Measurements from ENCODE around the gene DCTN4.

DCTN4 gene

DNA sequence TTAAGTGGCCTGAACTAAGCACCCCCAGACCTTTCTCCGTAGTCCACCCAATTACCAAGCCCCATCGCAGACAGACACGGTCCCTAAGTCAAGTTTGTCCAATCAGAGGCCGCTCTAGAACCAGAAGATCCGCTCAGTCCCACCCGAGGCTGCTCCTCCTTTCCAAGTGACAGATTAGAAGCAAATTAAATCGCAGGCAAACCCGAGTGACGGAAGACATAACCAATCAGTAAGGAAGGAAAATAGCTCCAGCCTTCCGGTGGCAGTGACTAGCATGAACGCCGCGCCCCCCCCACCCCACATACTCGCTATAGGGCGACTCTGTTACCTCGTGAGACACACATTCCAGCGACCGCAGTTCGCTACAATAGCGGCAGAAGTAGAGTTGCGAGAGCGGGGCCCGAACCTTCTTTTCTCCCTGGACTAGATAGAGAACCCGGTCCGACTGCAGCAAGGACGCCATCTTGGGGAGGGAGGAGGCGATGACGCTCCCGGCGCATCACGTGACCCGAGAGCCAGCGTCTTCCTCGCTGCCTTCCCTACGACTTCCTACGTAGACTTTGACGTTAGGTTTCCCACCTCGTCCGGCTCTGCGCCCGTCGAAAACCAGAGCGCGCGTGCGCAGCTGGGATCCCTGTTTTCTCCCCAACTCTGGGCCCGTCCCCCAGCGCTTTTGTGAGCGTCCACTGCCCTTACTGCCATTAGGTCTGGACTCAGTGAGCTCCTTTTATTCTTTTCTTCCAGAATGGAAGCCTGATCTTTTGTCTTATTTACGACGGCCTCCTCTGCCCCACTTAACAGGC, at the start of gene DCTN4:
TSS of gene DCTN4 (minus strand) at position 487 of the 803 bp plus-strand sequence. CDS start at position 463, 24 bp downstream.
- TF ChIP-seq GATA2 (IDR thresholded peaks at IDR 0.05; ENCODE audit: low read depth, low read length) (no peak), GATA3 (IDR thresholded peaks at IDR 0.05; ENCODE audit: low read depth, low read length) (no peak)

DNA sequence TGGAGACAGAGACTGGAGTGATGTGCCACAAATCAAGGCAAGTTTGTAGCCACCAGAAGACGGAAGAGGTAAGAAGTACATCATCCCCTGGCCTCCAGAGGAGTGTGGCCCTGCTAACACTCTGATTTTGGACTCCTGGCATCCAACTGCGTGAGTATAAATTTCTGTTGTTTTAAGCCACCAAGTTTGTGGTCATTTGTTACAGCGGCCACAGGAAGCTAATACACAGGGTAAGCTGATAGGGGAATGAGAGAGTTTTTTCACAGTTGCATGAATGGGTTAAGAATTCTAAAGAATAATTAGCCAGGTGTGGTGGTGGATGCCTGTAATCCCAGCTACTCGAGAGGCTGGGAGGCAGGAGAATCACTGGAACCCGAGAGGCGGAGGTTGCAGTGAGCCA, 45.6 kb upstream of the DCTN4 start:
- TF ChIP-seq GATA2 (IDR thresholded peaks at IDR 0.05; ENCODE audit: low read depth, low read length) (no peak), GATA3 (IDR thresholded peaks at IDR 0.05; ENCODE audit: low read depth, low read length) (no peak)

DNA sequence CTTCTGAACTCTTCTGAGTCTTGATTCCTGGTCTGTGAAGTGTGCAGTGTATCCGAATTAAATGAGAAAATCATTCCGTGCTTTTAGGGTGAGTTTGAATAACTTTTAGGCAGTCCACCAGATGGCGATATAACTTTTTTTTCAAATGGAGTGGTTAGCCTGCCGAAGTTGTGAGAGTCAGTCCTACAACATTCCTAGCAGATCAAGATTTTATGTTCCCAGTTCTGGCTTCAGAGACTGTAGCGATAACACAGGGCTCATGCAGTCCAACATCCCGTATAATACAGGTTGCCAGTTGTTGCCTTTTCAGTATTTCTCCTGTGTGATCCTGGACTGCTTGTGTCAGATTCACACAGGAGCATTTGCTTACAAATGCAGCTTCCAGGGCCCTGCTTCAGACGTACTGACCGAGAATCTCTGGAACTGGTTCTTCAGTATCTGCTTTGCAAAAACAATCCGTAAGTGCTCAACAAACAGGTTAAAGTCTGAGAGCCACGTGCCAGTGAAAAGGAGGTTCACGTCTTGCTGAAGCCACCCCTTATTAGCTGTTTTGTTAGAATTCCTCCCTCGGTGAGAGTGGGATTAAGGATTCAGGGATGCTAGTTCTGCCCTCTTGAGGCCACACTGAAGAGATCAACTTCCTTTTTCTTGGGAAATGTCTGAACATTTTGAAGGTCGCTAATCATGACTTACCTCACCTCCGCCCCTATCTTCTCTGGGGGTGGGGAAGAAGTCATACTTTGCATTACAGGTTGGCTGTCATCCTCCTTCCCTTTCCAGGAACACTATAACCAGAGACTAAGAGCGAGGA, 42.5 kb upstream of the DCTN4 start:
- TF ChIP-seq GATA3 (IDR thresholded peaks at IDR 0.05; ENCODE audit: low read depth, low read length) (no peak), GATA2 (IDR thresholded peaks at IDR 0.05; ENCODE audit: low read depth, low read length) (no peak)

DNA sequence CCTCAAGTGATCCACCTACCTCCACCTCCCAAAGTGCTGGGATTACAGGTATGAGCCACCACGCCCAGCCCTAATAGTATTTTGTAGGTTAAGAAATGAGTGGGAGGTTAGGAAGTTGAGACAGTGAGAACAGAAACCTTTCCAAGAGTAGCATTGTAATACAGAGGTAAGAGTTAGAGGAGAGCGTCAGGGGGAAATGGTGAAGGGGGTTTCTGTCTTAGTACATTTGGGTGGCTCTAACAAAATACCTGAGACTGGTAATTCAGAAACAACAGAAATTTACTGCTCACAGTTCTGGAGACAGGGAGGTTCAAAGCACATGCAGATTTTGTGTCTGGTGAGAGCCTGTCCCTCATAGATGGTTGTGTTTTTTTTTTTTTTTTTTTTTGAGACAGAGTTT, 38.6 kb upstream of the DCTN4 start:
- no peak for TF ChIP-seq GATA3 (IDR thresholded peaks at IDR 0.05; ENCODE audit: low read depth, low read length)
- no peak for TF ChIP-seq GATA2 (IDR thresholded peaks at IDR 0.05; ENCODE audit: low read depth, low read length)

DNA sequence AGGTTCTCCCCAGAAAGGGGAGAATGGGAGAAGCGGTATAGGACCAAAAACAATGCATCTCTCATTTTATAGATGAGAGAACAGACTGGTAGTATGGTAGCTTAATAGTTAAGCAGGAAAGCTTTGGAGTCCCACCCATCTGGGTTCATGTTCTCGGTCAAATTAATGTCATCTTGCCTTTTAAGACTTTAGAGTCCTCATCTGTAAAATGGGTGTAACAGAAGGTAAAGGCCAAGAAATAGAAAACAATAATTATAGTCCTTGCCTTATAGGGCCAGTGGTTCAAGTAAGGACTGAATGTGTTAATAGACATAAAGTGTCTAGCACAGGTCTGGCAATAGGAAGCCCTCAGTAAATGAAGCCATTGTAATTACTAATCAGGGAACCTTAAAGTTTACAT, 36.1 kb upstream of the DCTN4 start:
- TF ChIP-seq GATA3 (IDR thresholded peaks at IDR 0.05; ENCODE audit: low read depth, low read length) (no peak), GATA2 (IDR thresholded peaks at IDR 0.05; ENCODE audit: low read depth, low read length) (no peak)

DNA sequence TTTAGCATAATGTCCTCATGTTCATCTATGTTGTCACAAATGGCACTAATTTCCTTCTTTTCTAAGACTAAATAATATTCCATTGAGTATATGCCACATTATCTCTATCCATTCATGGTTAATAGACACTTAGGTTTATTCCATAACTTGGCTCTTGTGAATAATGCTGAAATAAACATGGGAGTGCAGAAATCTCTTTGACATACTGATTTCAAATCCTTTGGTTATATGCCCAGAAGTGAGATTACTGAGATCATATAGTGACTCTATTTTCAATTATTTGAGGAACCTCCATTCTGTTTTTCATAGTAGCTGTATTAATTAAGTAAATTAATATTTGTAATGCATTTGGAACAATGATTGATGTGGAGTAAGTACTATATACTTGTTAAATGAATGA, 32.7 kb upstream of the DCTN4 start:
- TF ChIP-seq GATA3 (IDR thresholded peaks at IDR 0.05; ENCODE audit: low read depth, low read length): no peak
- no peak for TF ChIP-seq GATA2 (IDR thresholded peaks at IDR 0.05; ENCODE audit: low read depth, low read length)

DNA sequence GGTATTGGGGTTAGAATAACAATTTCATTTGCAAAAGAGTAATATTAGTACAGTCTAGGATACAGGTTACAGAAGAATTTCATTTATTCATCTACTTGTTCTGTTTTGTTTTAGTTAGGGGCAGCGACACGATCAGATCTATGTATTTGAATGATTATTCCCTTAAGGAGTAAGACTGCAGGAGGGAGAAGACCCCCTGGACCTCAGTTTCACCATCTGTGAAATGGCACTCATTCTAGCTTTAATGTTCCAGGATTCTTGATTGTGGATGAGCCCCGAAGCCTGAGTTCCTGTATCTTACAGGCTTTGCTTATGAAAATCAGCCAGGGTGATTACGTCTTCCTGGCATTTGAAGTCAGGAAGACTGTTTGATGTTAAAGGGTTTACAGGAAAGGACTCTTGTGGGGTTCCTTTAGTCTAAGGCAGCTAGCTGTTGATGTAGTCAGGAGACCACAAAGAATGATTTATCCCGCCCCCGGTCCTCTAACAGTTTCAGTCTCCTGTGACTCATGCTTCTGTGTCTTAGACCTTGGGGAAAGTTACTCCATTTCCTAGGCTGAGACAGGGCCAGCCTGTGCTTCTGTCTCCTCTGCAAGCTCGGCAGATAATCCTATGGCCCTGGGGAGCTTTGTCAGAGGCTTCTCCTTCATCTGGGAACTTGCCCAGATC, 31.3 kb upstream of the DCTN4 start:
- no peak for TF ChIP-seq GATA2 (IDR thresholded peaks at IDR 0.05; ENCODE audit: low read depth, low read length)
- TF ChIP-seq GATA3 (IDR thresholded peaks at IDR 0.05; ENCODE audit: low read depth, low read length): no peak

DNA sequence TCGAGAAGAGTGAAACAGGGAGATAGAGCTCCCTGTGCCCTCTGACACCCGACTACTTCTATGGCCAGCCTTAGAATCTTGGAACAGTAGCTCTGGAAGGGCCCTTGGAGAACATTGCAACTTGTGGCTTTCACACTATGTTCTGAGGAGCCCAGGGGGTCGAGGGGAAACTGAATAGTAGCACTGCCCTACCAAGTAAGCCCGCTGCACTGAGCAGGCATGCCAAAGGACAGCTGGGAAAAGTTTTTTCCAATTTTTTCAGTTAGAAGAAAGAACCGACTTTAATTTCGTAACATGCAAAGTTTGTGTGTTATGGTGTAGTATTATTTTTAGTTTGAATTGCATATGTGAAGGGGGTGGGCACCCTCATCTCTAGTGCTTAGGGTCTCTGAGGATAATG, 30.6 kb upstream of the DCTN4 start:
- TF ChIP-seq GATA3 (IDR thresholded peaks at IDR 0.05; ENCODE audit: low read depth, low read length) (no peak), GATA2 (IDR thresholded peaks at IDR 0.05; ENCODE audit: low read depth, low read length) (no peak)

DNA sequence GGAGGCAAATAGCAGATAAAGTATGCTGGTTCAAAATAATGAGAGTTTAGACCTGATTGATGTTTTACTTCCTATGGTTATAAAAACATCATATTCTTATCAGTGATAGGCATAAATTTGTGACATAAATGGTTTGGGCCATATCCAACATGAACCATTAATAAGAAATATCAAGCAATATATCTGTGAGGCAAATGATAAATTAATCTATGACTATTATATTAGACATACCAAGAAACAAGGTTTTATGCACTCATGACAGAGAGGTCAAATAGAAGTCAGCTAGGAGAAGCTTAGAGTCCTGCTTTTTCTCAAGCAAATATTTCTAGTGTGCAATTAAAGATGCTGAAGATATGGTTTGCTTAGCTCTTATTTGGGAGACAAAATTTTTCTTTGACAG, 30.2 kb upstream of the DCTN4 start:
- TF ChIP-seq GATA2 (IDR thresholded peaks at IDR 0.05; ENCODE audit: low read depth, low read length) (no peak), GATA3 (IDR thresholded peaks at IDR 0.05; ENCODE audit: low read depth, low read length) (no peak)

DNA sequence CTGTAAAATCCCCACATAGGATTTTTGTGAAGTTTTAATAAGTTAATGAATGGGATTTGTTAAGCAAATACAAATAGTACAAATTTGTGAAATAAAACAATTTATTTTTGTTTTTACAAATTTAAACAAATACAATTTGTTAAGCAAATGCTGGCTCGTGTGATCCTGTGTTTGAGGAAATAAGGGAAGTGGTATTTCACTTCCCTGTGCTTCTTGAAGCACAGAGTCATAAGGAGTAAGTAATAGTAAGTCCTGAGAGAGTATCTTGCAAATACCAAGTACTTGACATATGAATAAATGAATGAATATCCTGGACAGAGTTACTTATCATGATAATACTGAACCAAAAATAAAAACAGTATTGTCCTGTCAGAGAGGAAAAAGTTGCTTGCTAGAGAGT, 28.8 kb upstream of the DCTN4 start:
- TF ChIP-seq GATA2 (IDR thresholded peaks at IDR 0.05; ENCODE audit: low read depth, low read length) (no peak), GATA3 (IDR thresholded peaks at IDR 0.05; ENCODE audit: low read depth, low read length) (no peak)

DNA sequence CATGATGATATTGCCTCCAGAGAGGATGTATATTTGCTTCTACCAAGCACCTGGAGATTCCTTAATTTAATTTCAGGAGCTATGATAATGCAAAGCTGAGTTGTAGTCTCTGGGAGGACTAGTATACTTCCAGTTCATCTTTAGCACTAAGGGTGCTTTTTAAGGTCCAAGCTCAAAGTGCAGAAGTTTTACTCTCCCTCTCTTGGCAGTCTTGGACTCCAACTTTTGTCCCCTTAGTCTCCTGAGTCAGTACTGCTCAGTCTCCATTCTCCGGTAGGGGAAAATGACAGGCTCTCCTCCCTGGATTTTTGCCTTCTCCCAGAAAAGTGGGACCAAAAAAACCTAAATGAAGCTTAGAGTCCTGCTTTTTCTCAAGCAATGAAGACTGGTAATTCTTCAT, 28.1 kb upstream of the DCTN4 start:
- TF ChIP-seq GATA2 (IDR thresholded peaks at IDR 0.05; ENCODE audit: low read depth, low read length) (no peak), GATA3 (IDR thresholded peaks at IDR 0.05; ENCODE audit: low read depth, low read length) (no peak)

DNA sequence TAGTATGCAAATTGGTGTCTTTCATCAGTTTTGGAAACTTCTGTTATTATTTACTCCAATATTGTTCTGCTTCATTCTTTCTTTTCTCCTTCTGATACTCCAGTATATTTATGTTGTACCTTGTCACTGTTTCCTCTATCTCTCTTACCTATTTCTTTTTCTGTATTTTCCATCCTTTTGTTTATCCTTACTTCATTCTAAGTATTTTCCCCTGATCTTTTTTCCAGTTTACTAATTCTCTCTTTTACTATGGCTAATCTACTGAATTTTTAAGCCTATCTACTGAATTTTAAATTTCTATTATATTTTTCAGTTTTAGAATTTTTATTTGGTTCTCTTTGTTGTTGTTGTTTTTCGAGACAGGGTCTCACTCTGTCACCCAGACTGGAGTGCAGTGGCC, 27.1 kb upstream of the DCTN4 start:
- TF ChIP-seq GATA3 (IDR thresholded peaks at IDR 0.05; ENCODE audit: low read depth, low read length): no peak
- no peak for TF ChIP-seq GATA2 (IDR thresholded peaks at IDR 0.05; ENCODE audit: low read depth, low read length)

DNA sequence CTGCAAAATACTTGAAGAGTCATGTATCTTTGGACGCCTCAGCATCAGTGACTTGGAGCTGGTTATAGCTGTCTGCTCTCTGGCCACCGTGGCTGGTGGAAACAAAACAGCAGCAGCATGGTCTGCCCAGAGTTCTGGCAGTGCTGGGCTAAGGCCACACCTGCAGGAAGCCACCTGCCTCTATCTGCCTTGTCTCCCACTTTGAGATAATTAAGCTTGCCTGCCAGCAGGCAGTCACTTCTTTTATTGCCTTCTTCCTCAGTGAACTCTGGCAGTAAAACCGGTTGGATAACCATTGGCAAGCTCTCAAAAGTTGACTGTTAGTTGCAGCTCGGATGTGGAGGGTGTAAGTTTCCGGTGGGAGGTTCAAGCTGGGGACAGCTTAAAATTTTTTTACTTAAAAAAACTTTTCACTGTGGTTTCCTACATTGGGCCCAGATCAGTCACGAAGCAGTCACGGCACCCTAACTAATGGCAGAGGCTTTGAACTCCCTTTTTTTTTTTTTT, 24.7 kb upstream of the DCTN4 start:
- no peak for TF ChIP-seq GATA3 (IDR thresholded peaks at IDR 0.05; ENCODE audit: low read depth, low read length)
- no peak for TF ChIP-seq GATA2 (IDR thresholded peaks at IDR 0.05; ENCODE audit: low read depth, low read length)

DNA sequence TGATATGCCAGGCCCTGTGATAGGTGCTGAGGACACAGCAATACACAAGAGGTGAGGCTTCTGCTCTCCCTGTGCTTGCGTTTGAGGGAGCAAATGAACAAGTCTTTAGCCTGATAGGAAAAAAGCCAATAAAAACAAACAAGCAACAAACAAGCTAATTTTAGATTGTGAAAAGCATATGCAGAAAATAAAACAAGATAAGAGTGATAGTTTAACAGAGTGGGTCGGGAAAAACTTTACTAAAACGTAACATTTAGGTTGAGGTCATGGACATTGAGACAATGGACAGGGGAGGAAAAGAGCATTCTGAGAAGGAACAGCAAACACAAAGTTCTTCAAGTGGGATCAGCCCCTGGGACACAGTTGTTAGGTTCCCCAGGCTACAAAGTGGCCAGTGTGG, 24.0 kb upstream of the DCTN4 start:
- TF ChIP-seq GATA2 (IDR thresholded peaks at IDR 0.05; ENCODE audit: low read depth, low read length): no peak
- TF ChIP-seq GATA3 (IDR thresholded peaks at IDR 0.05; ENCODE audit: low read depth, low read length): no peak

All from SH-SY5Y (cell line).